ENCODE measurements around the gene RFT1. TPM values are rescaled to one million over a fixed set of nuclear protein-coding genes. Genes with fewer than 3 reads are reported as not detected.

RFT1 gene
- total and polyA plus RNA-seq, 5 donors = 7.0 to 12.9 (median 12.4) TPM

- ATAC-seq (peak; percentile 29 to 51), DNase-seq (no peak)
- H3K4me3 ChIP-seq (ENCODE audit: low read length) = no peak overlapping the region
- H3K4me1 ChIP-seq (ENCODE audit: control insufficient read depth, insufficient read depth, low read length) = no peaks in the 10 kb centered on the region
- no peaks in the 10 kb centered on the region for H3K9me3 ChIP-seq (ENCODE audit: control insufficient read depth, low read length)
- H3K27ac ChIP-seq (ENCODE audit: low read length) = no peak overlapping the region
- intact Hi-C loops (cut with DNase I) = no loop called here
- no peaks in the 10 kb centered on the region for H3K27me3 ChIP-seq (ENCODE audit: control insufficient read depth, insufficient read depth)
- WGBS = 70% methylated on average over 6 of the region's 6 CpGs
These were observed 27.6 kb downstream of the RFT1 start for GRCh38 chr3:53102601-53103147.

DNA sequence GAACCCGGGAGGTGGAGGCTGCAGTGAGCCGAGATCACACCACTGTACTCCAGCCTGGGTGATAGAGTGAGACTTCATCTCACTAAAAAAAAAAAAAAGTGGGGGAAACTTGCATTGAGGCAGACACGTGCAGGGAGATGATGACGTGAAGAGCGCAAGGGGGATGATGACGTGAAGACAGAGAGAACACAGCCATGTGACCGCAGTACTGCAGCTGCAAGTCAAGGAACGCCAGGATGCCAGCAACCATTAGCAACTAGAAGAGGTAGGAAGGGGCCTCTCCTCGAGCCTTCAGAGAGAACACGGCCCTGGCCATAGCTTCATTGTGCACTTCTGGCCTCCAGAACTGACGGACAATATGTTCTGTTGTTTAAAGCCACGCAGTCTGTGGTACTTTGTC, 28.3 kb downstream of the RFT1 start:
- intact Hi-C loops (cut with DNase I) = no loop called here
- Histone ChIP-seq H3K9me3 (ENCODE audit: control insufficient read depth, low read length) (no peaks in the 10 kb centered on the region), H3K27ac (ENCODE audit: low read length) (no peak overlapping the region), H3K27me3 (ENCODE audit: control insufficient read depth, insufficient read depth) (no peaks in the 10 kb centered on the region), H3K4me1 (ENCODE audit: control insufficient read depth, insufficient read depth, low read length) (no peaks in the 10 kb centered on the region), H3K4me3 (ENCODE audit: low read length) (no peak overlapping the region)
- WGBS = 86% methylated on average over 12 of the region's 12 CpGs
- DNase-seq = no peak
- ATAC-seq = no peak

DNA sequence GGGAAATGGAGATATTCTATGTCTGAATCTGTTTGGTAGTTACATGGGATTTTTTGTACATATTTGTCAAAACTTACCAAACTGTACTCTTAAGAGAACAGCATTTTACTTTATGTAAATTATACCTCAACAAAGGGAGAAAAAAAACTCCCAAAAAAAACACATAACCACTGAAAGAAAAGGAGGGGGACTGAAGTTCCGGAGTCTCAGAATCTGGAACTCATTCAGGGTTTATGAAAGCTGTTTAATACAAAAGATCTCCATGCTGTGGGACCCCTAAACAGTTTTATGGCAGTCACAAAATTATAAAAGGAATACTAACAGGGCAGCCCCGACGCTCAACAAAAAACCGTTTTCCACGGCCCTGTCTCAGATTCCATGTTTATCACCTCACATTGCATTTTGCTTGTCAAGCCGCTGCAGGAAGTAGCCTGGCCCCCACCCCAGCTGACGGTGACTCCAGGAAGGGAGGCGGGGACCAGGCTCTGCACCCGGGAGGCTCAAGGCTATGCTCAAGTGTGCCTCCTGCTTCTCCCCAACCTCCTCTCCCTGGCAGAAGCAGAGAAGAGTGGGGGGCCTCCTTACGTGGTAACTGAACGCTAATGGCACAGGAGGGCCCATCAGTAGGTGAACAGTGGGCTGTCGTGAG, 29.3 kb downstream of the RFT1 start:
- Histone ChIP-seq H3K27ac (ENCODE audit: low read length) (no peak overlapping the region), H3K4me3 (ENCODE audit: low read length) (no peak overlapping the region), H3K4me1 (ENCODE audit: control insufficient read depth, insufficient read depth, low read length) (no peaks in the 10 kb centered on the region), H3K9me3 (ENCODE audit: control insufficient read depth, low read length) (no peaks in the 10 kb centered on the region), H3K27me3 (ENCODE audit: control insufficient read depth, insufficient read depth) (no peaks in the 10 kb centered on the region)
- ATAC-seq (peak in 1 of 2 donors; percentile 52), DNase-seq (no peak)
- intact Hi-C loops (cut with DNase I) = no loop called here
- WGBS = 65% methylated on average over 12 of the region's 12 CpGs

GRCh38 chr3:53097887-53098286, 32.3 kb downstream of the RFT1 start:
- Histone ChIP-seq H3K4me3 (ENCODE audit: low read length) (no peak overlapping the region), H3K9me3 (ENCODE audit: control insufficient read depth, low read length) (no peaks in the 10 kb centered on the region), H3K4me1 (ENCODE audit: control insufficient read depth, insufficient read depth, low read length) (no peaks in the 10 kb centered on the region), H3K27ac (ENCODE audit: low read length) (no peak overlapping the region), H3K27me3 (ENCODE audit: control insufficient read depth, insufficient read depth) (no peaks in the 10 kb centered on the region)
- intact Hi-C loops (cut with DNase I) = no loop called here
- WGBS = 95% methylated on average over 5 of the region's 5 CpGs
- ATAC-seq (no peak), DNase-seq (no peak)

DNA sequence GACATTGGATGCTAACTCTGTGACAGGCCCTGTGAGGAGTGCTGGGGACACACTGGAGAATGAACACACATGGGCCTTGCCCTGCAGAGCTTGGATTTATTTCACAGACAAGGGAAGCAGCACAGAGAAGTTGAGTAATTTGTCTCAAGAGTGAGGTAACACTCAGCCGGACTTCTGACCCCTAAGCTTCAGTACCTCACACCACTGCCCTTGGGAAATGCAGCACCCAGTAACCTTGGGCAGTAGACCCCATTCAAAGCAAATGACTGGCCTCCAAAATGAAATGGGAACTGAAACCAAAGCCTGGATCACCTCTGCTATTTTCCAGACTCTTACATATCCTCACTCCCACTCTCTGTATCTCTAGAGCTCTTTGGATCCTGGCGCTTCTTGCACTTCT, 37.3 kb downstream of the RFT1 start:
- H3K27me3 ChIP-seq (ENCODE audit: control insufficient read depth, insufficient read depth) = no peaks in the 10 kb centered on the region
- no peak overlapping the region for H3K4me3 ChIP-seq (ENCODE audit: low read length)
- no peak overlapping the region for H3K27ac ChIP-seq (ENCODE audit: low read length)
- DNase-seq = no peak
- peaks cover 3% of the 10 kb centered on the region for H3K4me1 ChIP-seq (ENCODE audit: control insufficient read depth, insufficient read depth, low read length)
- intact Hi-C loops (cut with DNase I) = no loop called here
- 72% methylated on average over 2 of the region's 2 CpGs for WGBS
- H3K9me3 ChIP-seq (ENCODE audit: control insufficient read depth, low read length) = no peaks in the 10 kb centered on the region
- ATAC-seq = peak in 1 of 2 donors; percentile 22

- H3K27ac ChIP-seq (ENCODE audit: low read length) = no peak overlapping the region
- intact Hi-C loops (cut with DNase I) = no loop called here
- DNase-seq (no peak), ATAC-seq (no peak)
- H3K27me3 ChIP-seq (ENCODE audit: control insufficient read depth, insufficient read depth) = no peaks in the 10 kb centered on the region
- H3K4me3 ChIP-seq (ENCODE audit: low read length) = no peak overlapping the region
- H3K4me1 ChIP-seq (ENCODE audit: control insufficient read depth, insufficient read depth, low read length) = peaks cover 3% of the 10 kb centered on the region
- H3K9me3 ChIP-seq (ENCODE audit: control insufficient read depth, low read length) = no peaks in the 10 kb centered on the region
- 96% methylated on average over 11 of the region's 11 CpGs for WGBS
These were observed 38.0 kb downstream of the RFT1 start for GRCh38 chr3:53092216-53092615.

DNA sequence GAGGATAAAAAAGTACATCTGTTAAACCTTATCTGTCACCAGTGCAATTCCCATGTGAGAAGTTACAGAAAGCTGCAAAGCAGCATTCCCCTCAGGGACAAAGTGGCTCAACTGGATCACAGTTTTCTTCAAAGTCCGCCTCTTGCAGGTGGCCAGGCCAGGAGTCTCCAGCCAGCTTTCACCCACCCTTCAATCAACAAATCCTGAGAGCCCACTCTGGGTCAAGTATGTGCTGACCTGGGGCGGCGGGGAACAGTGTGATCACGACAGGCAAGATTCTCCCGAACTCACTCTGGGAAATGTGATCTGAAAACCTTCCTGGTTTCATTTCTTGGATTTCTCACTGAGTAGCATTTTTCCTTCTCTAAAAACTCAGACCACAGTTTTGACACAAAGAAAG, 39.2 kb downstream of the RFT1 start:
- no peak for DNase-seq
- WGBS = 64% methylated on average over 5 of the region's 5 CpGs
- Histone ChIP-seq H3K27ac (ENCODE audit: low read length) (no peak overlapping the region), H3K9me3 (ENCODE audit: control insufficient read depth, low read length) (no peaks in the 10 kb centered on the region), H3K4me3 (ENCODE audit: low read length) (no peak overlapping the region), H3K27me3 (ENCODE audit: control insufficient read depth, insufficient read depth) (no peaks in the 10 kb centered on the region), H3K4me1 (ENCODE audit: control insufficient read depth, insufficient read depth, low read length) (peaks cover 3% of the 10 kb centered on the region)
- intact Hi-C loops (cut with DNase I) = no loop called here
- no peak for ATAC-seq

DNA sequence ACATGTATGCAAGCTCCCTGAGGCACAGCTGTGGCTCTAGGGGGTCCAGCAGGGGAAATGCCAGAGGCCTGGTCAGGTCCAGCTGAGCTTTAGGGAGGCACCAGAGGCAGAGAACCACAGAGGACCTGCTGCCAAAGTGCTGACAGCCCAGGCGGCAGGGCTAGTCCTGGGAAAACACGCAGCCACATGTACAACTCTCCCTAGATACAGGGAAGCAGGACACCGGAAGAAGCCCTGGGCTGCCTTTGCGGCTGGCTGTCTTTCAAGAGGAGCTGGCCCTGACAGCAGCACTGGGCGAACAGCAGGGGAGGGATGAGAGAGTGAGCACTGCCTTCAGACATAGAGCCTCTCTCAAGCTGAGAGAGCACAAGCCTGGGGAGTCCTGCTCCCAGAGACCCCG, 40.7 kb downstream of the RFT1 start:
- intact Hi-C loops (cut with DNase I) = no loop called here
- whole genome bisulfite sequencing = 47% methylated on average over 6 of the region's 6 CpGs
- Histone ChIP-seq H3K4me3 (ENCODE audit: low read length) (no peak overlapping the region), H3K4me1 (ENCODE audit: control insufficient read depth, insufficient read depth, low read length) (peaks cover 3% of the 10 kb centered on the region), H3K27ac (ENCODE audit: low read length) (peak overlapping the region; percentile 70), H3K9me3 (ENCODE audit: control insufficient read depth, low read length) (no peaks in the 10 kb centered on the region), H3K27me3 (ENCODE audit: control insufficient read depth, insufficient read depth) (no peaks in the 10 kb centered on the region)
- ATAC-seq = peak; percentile 76 to 82
- peak; percentile 58 to 87 (median 85) for DNase-seq

- DNase-seq (no peak), ATAC-seq (no peak)
- Histone ChIP-seq H3K4me3 (ENCODE audit: low read length) (no peak overlapping the region), H3K27me3 (ENCODE audit: control insufficient read depth, insufficient read depth) (no peaks in the 10 kb centered on the region), H3K9me3 (ENCODE audit: control insufficient read depth, low read length) (no peaks in the 10 kb centered on the region), H3K27ac (ENCODE audit: low read length) (no peak overlapping the region), H3K4me1 (ENCODE audit: control insufficient read depth, insufficient read depth, low read length) (peaks cover 3% of the 10 kb centered on the region)
- 83% methylated on average over 10 of the region's 10 CpGs for WGBS
- intact Hi-C loops (cut with DNase I) = no loop called here
These were observed 44.8 kb downstream of the RFT1 start for GRCh38 chr3:53085476-53085875.

DNA sequence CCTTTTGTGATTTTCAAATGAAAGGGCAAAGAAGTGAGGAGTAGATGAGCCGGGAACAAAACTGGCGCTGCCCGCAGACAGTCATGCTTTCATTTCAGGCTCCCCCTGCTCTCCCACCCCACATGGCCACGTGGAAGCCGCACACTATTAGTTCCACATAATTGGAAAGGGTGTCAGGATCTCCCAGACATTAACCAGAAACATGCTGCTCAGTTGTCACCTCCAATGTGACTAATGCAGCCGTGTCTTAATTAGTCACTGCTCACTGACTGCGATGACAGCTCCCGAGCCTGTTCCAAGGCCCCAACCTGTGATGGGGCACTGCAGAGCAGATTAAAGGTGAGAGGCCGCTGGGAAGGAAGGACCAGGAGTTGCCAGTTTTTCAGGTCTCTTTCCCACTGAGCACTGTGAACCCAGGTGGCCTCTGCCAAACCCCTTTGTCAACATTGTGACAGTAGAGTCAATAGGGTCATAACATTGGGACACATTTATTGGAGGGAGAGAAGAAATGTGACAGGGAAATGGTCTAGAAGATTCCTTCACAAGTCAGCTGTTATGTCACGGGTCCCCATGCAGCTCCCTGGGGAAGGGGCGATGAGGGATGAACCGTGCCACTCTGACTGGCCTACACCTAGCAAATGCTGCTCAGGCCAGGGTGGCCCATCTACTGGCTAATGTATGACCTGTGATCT, 45.8 kb downstream of the RFT1 start:
- no peaks in the 10 kb centered on the region for H3K4me1 ChIP-seq (ENCODE audit: control insufficient read depth, insufficient read depth, low read length)
- H3K9me3 ChIP-seq (ENCODE audit: control insufficient read depth, low read length) = no peaks in the 10 kb centered on the region
- WGBS = 53% methylated on average over 12 of the region's 12 CpGs
- intact Hi-C loops (cut with DNase I) = no loop called here
- H3K4me3 ChIP-seq (ENCODE audit: low read length) = no peak overlapping the region
- peak overlapping the region; percentile 82 for H3K27ac ChIP-seq (ENCODE audit: low read length)
- H3K27me3 ChIP-seq (ENCODE audit: control insufficient read depth, insufficient read depth) = no peaks in the 10 kb centered on the region
- DNase-seq (peak; percentile 43 to 71 (median 60)), ATAC-seq (peak; percentile 79 to 84)

DNA sequence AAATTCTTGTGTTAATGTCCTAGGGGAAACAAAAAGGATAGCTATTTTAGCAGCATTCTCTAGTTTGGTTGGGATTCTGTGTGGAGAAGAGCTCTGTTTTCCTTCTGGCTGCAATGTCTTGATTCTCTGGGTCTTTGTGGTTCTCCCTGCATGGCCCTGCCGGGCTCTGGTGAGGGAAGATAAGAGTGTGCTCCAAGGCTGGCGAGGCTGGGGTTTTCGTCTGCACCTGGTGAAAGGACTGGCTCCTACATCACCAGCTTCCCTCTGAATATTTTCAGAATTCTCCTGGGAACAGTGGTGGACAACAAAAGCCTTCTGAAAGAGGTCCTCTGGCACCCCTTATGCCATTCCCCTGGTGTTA, 46.3 kb downstream of the RFT1 start:
- Histone ChIP-seq H3K4me3 (ENCODE audit: low read length) (no peak overlapping the region), H3K4me1 (ENCODE audit: control insufficient read depth, insufficient read depth, low read length) (no peaks in the 10 kb centered on the region), H3K27me3 (ENCODE audit: control insufficient read depth, insufficient read depth) (no peaks in the 10 kb centered on the region), H3K27ac (ENCODE audit: low read length) (peak overlapping the region; percentile 82), H3K9me3 (ENCODE audit: control insufficient read depth, low read length) (no peaks in the 10 kb centered on the region)
- 45% methylated on average over 3 of the region's 3 CpGs for WGBS
- DNase-seq (no peak), ATAC-seq (peak; percentile 9 to 10)
- intact Hi-C loops (cut with DNase I) = no loop called here

Data from right cardiac atrium (tissue), 5 donors.